ENCODE results near the gene CDK5R1. TPM values are rescaled to one million over a fixed set of nuclear protein-coding genes. Genes with fewer than 3 reads are reported as not detected.
A peak's percentile ranks its signal among the peaks of the same experiment; 100 is the strongest.

CDK5R1 gene
- total RNA-seq, 4 donors from 2014 or later, result 1.3 to 41.2 (median 2.4) TPM

GRCh38 chr17:32486111-32486700 is 587 bp upstream of the CDK5R1 start:
- DNase-seq, result peak; percentile 73
- intact Hi-C loops (cut with DNase I; ENCODE audit: low total_unique reads) (loop anchor here (10.0 kb wide), 1 partner anchor 269 kb away; no protein-coding TSS in a partner anchor), in situ Hi-C loops (cut with MboI; ENCODE audit: low pct_ligation_motif_present in 1 of 4, low pct_unique_long_range_greater_than_20kb in 1 of 4, low sequenced_read_pairs in 3 of 4) (loop anchor here in 2 of 4 donors (25.0 kb wide), 2 partner anchors 276 to 426 kb away; no protein-coding TSS in a partner anchor)
- H3K36me3 ChIP-seq, result peaks cover 0 to 7% (median 1%) of the 10 kb centered on the region in 4 donors
- H3K4me3 ChIP-seq, result peak overlapping the region in 3 of 4 donors; percentile 58 to 59 (median 58)
- peak overlapping the region; percentile 50 to 67 (median 64) for H3K27ac ChIP-seq
- WGBS, 2 donors (ENCODE audit: low coverage in 1 of 2), result 16% methylated on average over 41 of the region's 72 CpGs; no CpG with 5 or more reads in 1 of the 2 donors
- no peaks in the 10 kb centered on the region for H3K27me3 ChIP-seq
- no peaks in the 10 kb centered on the region for H3K9me3 ChIP-seq
- no peak for TF ChIP-seq CTCF (IDR thresholded peaks at IDR 0.05)
- no peak for TF ChIP-seq EP300 (IDR thresholded peaks at IDR 0.05; ENCODE audit: low read depth)
- no peak for TF ChIP-seq POLR2A (IDR thresholded peaks at IDR 0.05)
- TF ChIP-seq POLR2AphosphoS5 (IDR thresholded peaks at IDR 0.05), result no peak
- H3K4me1 ChIP-seq, result peaks cover 0 to 24% (median 11%) of the 10 kb centered on the region in 4 donors

GRCh38 chr17:32487473-32488176 is 832 bp downstream of the CDK5R1 start:
- no peak for DNase-seq
- H3K4me3 ChIP-seq, result peak overlapping the region; percentile 18 to 59 (median 58)
- no peaks in the 10 kb centered on the region for H3K27me3 ChIP-seq
- in situ Hi-C loops (cut with MboI; ENCODE audit: low pct_ligation_motif_present in 1 of 4, low pct_unique_long_range_greater_than_20kb in 1 of 4, low sequenced_read_pairs in 3 of 4) (loop anchor here in 2 of 4 donors (25.0 kb wide), 2 partner anchors 275 to 425 kb away; no protein-coding TSS in a partner anchor), intact Hi-C loops (cut with DNase I; ENCODE audit: low total_unique reads) (loop anchor here (10.0 kb wide), 1 partner anchor 267 kb away; no protein-coding TSS in a partner anchor)
- H3K36me3 ChIP-seq, result no peaks in the 10 kb centered on the region
- WGBS, 2 donors (ENCODE audit: low coverage in 1 of 2), result 0 to 48% methylated on average over 2 to 42 of the region's 59 CpGs
- peaks cover 0 to 24% (median 11%) of the 10 kb centered on the region in 4 donors for H3K4me1 ChIP-seq
- no peak for TF ChIP-seq POLR2A (IDR thresholded peaks at IDR 0.05)
- no peak for TF ChIP-seq POLR2AphosphoS5 (IDR thresholded peaks at IDR 0.05)
- TF ChIP-seq CTCF (IDR thresholded peaks at IDR 0.05), result no peak
- no peak for TF ChIP-seq EP300 (IDR thresholded peaks at IDR 0.05; ENCODE audit: low read depth)
- peak overlapping the region in 3 of 4 donors; percentile 28 to 49 (median 47) for H3K27ac ChIP-seq
- no peaks in the 10 kb centered on the region for H3K9me3 ChIP-seq

- no peak for DNase-seq
- WGBS, 2 donors (ENCODE audit: low coverage in 1 of 2), result 82% methylated on average over 15 of the region's 16 CpGs; no CpG with 5 or more reads in 1 of the 2 donors
- no peak overlapping the region for H3K27ac ChIP-seq
- peaks cover 0 to 23% (median 11%) of the 10 kb centered on the region in 4 donors for H3K4me1 ChIP-seq
- no peaks in the 10 kb centered on the region for H3K9me3 ChIP-seq
- H3K36me3 ChIP-seq, result no peaks in the 10 kb centered on the region
- in situ Hi-C loops (cut with MboI; ENCODE audit: low pct_ligation_motif_present in 1 of 4, low pct_unique_long_range_greater_than_20kb in 1 of 4, low sequenced_read_pairs in 3 of 4) (loop anchor here in 2 of 4 donors (25.0 kb wide), 2 partner anchors 274 to 424 kb away; no protein-coding TSS in a partner anchor), intact Hi-C loops (cut with DNase I; ENCODE audit: low total_unique reads) (loop anchor here (10.0 kb wide), 1 partner anchor 267 kb away; no protein-coding TSS in a partner anchor)
- peak overlapping the region in 2 of 4 donors; percentile 58 to 59 for H3K4me3 ChIP-seq
- TF ChIP-seq POLR2A (IDR thresholded peaks at IDR 0.05) (no peak), POLR2AphosphoS5 (IDR thresholded peaks at IDR 0.05) (no peak)
- H3K27me3 ChIP-seq, result no peaks in the 10 kb centered on the region
Observed at GRCh38 chr17:32488177-32488542, 1.4 kb downstream of the CDK5R1 start.

GRCh38 chr17:32488604-32489180 is 1.9 kb downstream of the CDK5R1 start:
- 77 to 88% methylated on average over 6 to 13 of the region's 13 CpGs for WGBS, 2 donors (ENCODE audit: low coverage in 1 of 2)
- no peak for DNase-seq
- Histone ChIP-seq H3K27me3 (no peaks in the 10 kb centered on the region), H3K36me3 (no peaks in the 10 kb centered on the region), H3K27ac (no peak overlapping the region), H3K4me3 (no peak overlapping the region), H3K9me3 (no peaks in the 10 kb centered on the region), H3K4me1 (peaks cover 0 to 18% (median 11%) of the 10 kb centered on the region in 4 donors)
- in situ Hi-C loops (cut with MboI; ENCODE audit: low pct_ligation_motif_present in 1 of 4, low pct_unique_long_range_greater_than_20kb in 1 of 4, low sequenced_read_pairs in 3 of 4) (loop anchor here in 2 of 4 donors (25.0 kb wide), 2 partner anchors 274 to 424 kb away; no protein-coding TSS in a partner anchor), intact Hi-C loops (cut with DNase I; ENCODE audit: low total_unique reads) (loop anchor here (10.0 kb wide), 1 partner anchor 266 kb away; no protein-coding TSS in a partner anchor)
- TF ChIP-seq EP300 (IDR thresholded peaks at IDR 0.05; ENCODE audit: low read depth), result no peak
- TF ChIP-seq CTCF (IDR thresholded peaks at IDR 0.05), result no peak
- TF ChIP-seq POLR2A (IDR thresholded peaks at IDR 0.05), result no peak
- no peak for TF ChIP-seq POLR2AphosphoS5 (IDR thresholded peaks at IDR 0.05)

All from transverse colon (tissue), 4 donors.